Psoas muscle (tissue), 8 donors: ENCODE data around the gene KCNK3. TPM values are rescaled to one million over a fixed set of nuclear protein-coding genes. Genes with fewer than 3 reads are reported as not detected.

Source experiments
- ATAC-seq, 4 donors: fragments of 200-7000 bp; cut with Tn5 transposase; one replicate each; pipeline ENCODE4 v1.9.1; 2020; ENCODE audit warnings: moderate library complexity in 3 of 4, mild to moderate bottlenecking in 2 of 4
- DNase-seq, 2 donors: peaks; one replicate each; pipeline ENCODE4 v3.0.0-alpha.2; 2020
- H3K27ac ChIP-seq: fragments of 200-600 bp; one replicate; pipeline ENCODE4 v1.8.0; 2022
- H3K27me3 ChIP-seq, 3 donors: fragments of 200-600 bp in 1 of 3; one replicate each; pipeline versions ENCODE4 v1.6.1 to v1.8.0; 2013 to 2022; ENCODE audit warnings: low read length in 2 of 3, mild to moderate bottlenecking in 2 of 3, moderate library complexity in 1 of 3; ENCODE audit not compliant: insufficient read depth in 3 of 3
- H3K36me3 ChIP-seq, 2 donors: fragments of 200-600 bp in 1 of 2; one replicate each; pipeline versions ENCODE4 v1.6.1 to v1.8.0; 2013 to 2022; ENCODE audit warnings: low read depth in 1 of 2, mild to moderate bottlenecking in 1 of 2, moderate library complexity in 1 of 2; ENCODE audit not compliant: insufficient read depth in 1 of 2
- H3K4me1 ChIP-seq: fragments of 200-600 bp; one replicate; pipeline ENCODE4 v1.8.0; 2022
- H3K4me3 ChIP-seq: fragments of 200-600 bp; one replicate; pipeline ENCODE4 v1.8.0; 2022; ENCODE audit warnings: mild to moderate bottlenecking
- H3K9me3 ChIP-seq: fragments of 200-600 bp; one replicate; pipeline ENCODE4 v1.8.0; 2022
- CTCF ChIP-seq: fragments of 200-600 bp; IDR thresholded peaks from one replicate; pipeline ENCODE4 v1.8.0; 2022; ENCODE audit warnings: antibody characterized with exemption
- WGBS, 3 donors: extraction: QIAGEN DNeasy Blood & Tissue Kit; methylation state at CpG; one replicate each; pipeline versions ENCODE4 v1.1.6 to v1.1.7; 2013; 5-methylcytosine and 5-hydroxymethylcytosine counted together
- intact Hi-C, 2 donors: fragments of 100-400 bp; cut with DNase I; formaldehyde crosslinking; loops; one replicate each; pipeline versions ENCODE4 v1.11.0 to v1.14.2; 2022
- polyA plus RNA-seq, 3 donors: library from polyadenylated mRNA; stranded (reverse); fragments of 200-250 nt; gene quantifications; one replicate each; pipeline ENCODE4 v1.2.3, GENCODE V29; 2013
- total RNA-seq, 4 donors: library from RNA; stranded (reverse); fragmentation: NEBNext Ultra II Directional in 2 of 4; extraction: Animal tissue kit (Norgen Biotek cat#: 25700) in 2 of 4; gene quantifications; one replicate each; pipeline versions ENCODE4 v1.2.1 to v1.2.4, GENCODE V29; 2021 to 2023
- donor health status: healthy with polysubstance abuse.
- donor health status: DM: no; HTN: no; CAD: no; lungs with moderate emphysema.
- donor health status: Bipolar disorder and iron deficiency.
- donor health status: healthy.
- donor health status: DM: yes; HTN: yes; CAD: no.
- donor health status: DM: no; HTN: no; CAD: no.
- donor health status: DM: no; HTN: no; CAD: no.
- donor health status: DM: yes; HTN: yes; CAD: no.

Gene KCNK3
- total and polyA plus RNA-seq, 7 donors, result 0.06 to 2.3 (median 0.15) TPM

- no peaks in the 10 kb centered on the region for H3K36me3 ChIP-seq
- H3K4me1 ChIP-seq, result no peaks in the 10 kb centered on the region
- H3K4me3 ChIP-seq, result no peak overlapping the region
- DNase-seq, result no peak
- H3K9me3 ChIP-seq, result no peaks in the 10 kb centered on the region
- no peaks in the 10 kb centered on the region for H3K27me3 ChIP-seq
- ATAC-seq, result no peak
- no peak for TF ChIP-seq CTCF
- intact Hi-C loops, result no loop called here
- no peak overlapping the region for H3K27ac ChIP-seq
- 95 to 99% (median 98%) methylated on average over 7 of the region's 7 CpGs for WGBS, 3 donors
Measured at GRCh38 chr2:26739514-26739913, 47.0 kb downstream of the KCNK3 start.

- intact Hi-C loops, result no loop called here
- Histone ChIP-seq H3K27ac (no peak overlapping the region), H3K4me1 (no peaks in the 10 kb centered on the region), H3K4me3 (no peak overlapping the region), H3K36me3 (no peaks in the 10 kb centered on the region), H3K27me3 (no peaks in the 10 kb centered on the region), H3K9me3 (no peaks in the 10 kb centered on the region)
- DNase-seq (no peak), ATAC-seq (no peak)
- TF ChIP-seq CTCF, result no peak
- 70 to 75% (median 74%) methylated on average over 6 of the region's 6 CpGs for WGBS, 3 donors
Measured at GRCh38 chr2:26740346-26740745, 47.8 kb downstream of the KCNK3 start.

GRCh38 chr2:26740890-26741302 is 48.4 kb downstream of the KCNK3 start:
- Histone ChIP-seq H3K4me3 (no peak overlapping the region), H3K27me3 (no peaks in the 10 kb centered on the region), H3K36me3 (no peaks in the 10 kb centered on the region), H3K9me3 (no peaks in the 10 kb centered on the region), H3K4me1 (no peaks in the 10 kb centered on the region), H3K27ac (no peak overlapping the region)
- WGBS, 3 donors, result 40 to 48% (median 44%) methylated on average over 8 of the region's 8 CpGs
- ATAC-seq (peak in 2 of 4 donors; percentile 27 to 36), DNase-seq (no peak)
- intact Hi-C loops, result no loop called here
- no peak for TF ChIP-seq CTCF

- intact Hi-C loops, result no loop called here
- ATAC-seq, result no peak
- Histone ChIP-seq H3K4me1 (no peaks in the 10 kb centered on the region), H3K27ac (no peak overlapping the region), H3K9me3 (no peaks in the 10 kb centered on the region), H3K4me3 (no peak overlapping the region), H3K36me3 (no peaks in the 10 kb centered on the region), H3K27me3 (no peaks in the 10 kb centered on the region)
- DNase-seq, result no peak
- no peak for TF ChIP-seq CTCF
- WGBS, 3 donors, result 49 to 71% (median 50%) methylated on average over 14 to 15 of the region's 15 CpGs
Measured at GRCh38 chr2:26742048-26742770, 49.7 kb downstream of the KCNK3 start.

GRCh38 chr2:26743852-26744251 is 51.3 kb downstream of the KCNK3 start:
- H3K27me3 ChIP-seq, result no peaks in the 10 kb centered on the region
- DNase-seq, result no peak
- no peaks in the 10 kb centered on the region for H3K9me3 ChIP-seq
- TF ChIP-seq CTCF, result no peak
- no peak overlapping the region for H3K4me3 ChIP-seq
- no peak overlapping the region for H3K27ac ChIP-seq
- WGBS, 3 donors, result 94 to 98% (median 95%) methylated on average over 3 of the region's 3 CpGs
- no peaks in the 10 kb centered on the region for H3K36me3 ChIP-seq
- intact Hi-C loops, result no loop called here
- no peaks in the 10 kb centered on the region for H3K4me1 ChIP-seq
- no peak for ATAC-seq
